Activated CD4-positive, alpha-beta T cell treated with anti-CD3 and anti-CD28 coated beads, Interleukin-2, Interleukin-4, amounts not matched to agents 100 ng/mL and 50 ng/mL, durations not matched to agents 16 hours and 8 hours (primary cell): ENCODE results near the gene ATXN7.
A peak's percentile ranks its signal among the peaks of the same experiment; 100 is the strongest.

Experiments used
- DNase-seq: peaks from one replicate; pipeline ENCODE4 v3.0.0-alpha.2; 2020; ENCODE audit warnings: low spot score

Gene ATXN7

GRCh38 chr3:63967675-63968611 is 104.3 kb downstream of the ATXN7 start:
- DNase-seq, result peak; percentile 60

GRCh38 chr3:63968612-63969350 is 105.1 kb downstream of the ATXN7 start:
- no peak for DNase-seq

GRCh38 chr3:63969876-63970275 is 106.2 kb downstream of the ATXN7 start:
- no peak for DNase-seq

- DNase-seq, result no peak
These were observed 107.2 kb downstream of the ATXN7 start for GRCh38 chr3:63970631-63971475.

GRCh38 chr3:63972196-63972595 is 108.5 kb downstream of the ATXN7 start:
- DNase-seq, result no peak

GRCh38 chr3:63972987-63973386 is 109.3 kb downstream of the ATXN7 start:
- no peak for DNase-seq

GRCh38 chr3:63973406-63973805 is 109.7 kb downstream of the ATXN7 start:
- no peak for DNase-seq

GRCh38 chr3:63974451-63974850 is 110.8 kb downstream of the ATXN7 start:
- no peak for DNase-seq

GRCh38 chr3:63975723-63976122 is 112.1 kb downstream of the ATXN7 start:
- no peak for DNase-seq

GRCh38 chr3:63976161-63976871 is 112.6 kb downstream of the ATXN7 start:
- no peak for DNase-seq

GRCh38 chr3:63976872-63977200 is 113.2 kb downstream of the ATXN7 start:
- DNase-seq, result no peak

GRCh38 chr3:63977893-63978292 is 114.2 kb downstream of the ATXN7 start:
- no peak for DNase-seq

- peak; percentile 50 for DNase-seq
These were observed 115.6 kb downstream of the ATXN7 start for GRCh38 chr3:63979093-63979885.

- no peak for DNase-seq
These were observed 116.4 kb downstream of the ATXN7 start for GRCh38 chr3:63980019-63980418.

GRCh38 chr3:63980830-63981498 is 117.3 kb downstream of the ATXN7 start:
- DNase-seq, result no peak

- DNase-seq, result no peak
These were observed 118.3 kb downstream of the ATXN7 start for GRCh38 chr3:63981980-63982379.

GRCh38 chr3:63984391-63984790 is 120.7 kb downstream of the ATXN7 start:
- DNase-seq, result no peak

- no peak for DNase-seq
These were observed 122.5 kb downstream of the ATXN7 start for GRCh38 chr3:63986146-63986545.

GRCh38 chr3:63986831-63987230 is 123.2 kb downstream of the ATXN7 start:
- DNase-seq, result no peak

GRCh38 chr3:63988943-63989342 is 125.3 kb downstream of the ATXN7 start:
- DNase-seq, result no peak
